GM23248 (cell line): ENCODE results near the gene TEX19. TPM values are rescaled to one million over a fixed set of nuclear protein-coding genes. Genes with fewer than 3 reads are reported as not detected.

Experiments
- DNase-seq: peaks from one replicate; pipeline ENCODE4 v3.0.0-alpha.2; 2015
- H2AFZ ChIP-seq: fragments of 200-600 bp; sonication (generic); 2 replicates; pipeline ENCODE4 v1.6.1; 2016; ENCODE audit warnings: antibody characterized with exemption
- H3F3A ChIP-seq: fragments of 200-600 bp; sonication (generic); 2 replicates; pipeline ENCODE4 v1.6.1; 2016; ENCODE audit warnings: mild to moderate bottlenecking, antibody characterized with exemption, mixed run types; ENCODE audit not compliant: insufficient read depth
- H3K27ac ChIP-seq: fragments of 200-600 bp; sonication (generic); 2 replicates; pipeline ENCODE4 v1.5.1; 2016; ENCODE audit warnings: mild to moderate bottlenecking
- H3K27me3 ChIP-seq: fragments of 200-600 bp; sonication (generic); replicated peaks from 2 replicates; pipeline ENCODE4 v1.6.1; 2016; ENCODE audit warnings: mild to moderate bottlenecking; ENCODE audit not compliant: insufficient read depth
- H3K36me3 ChIP-seq: fragments of 200-600 bp; sonication (generic); 2 replicates; pipeline ENCODE4 v1.6.1; 2016; ENCODE audit warnings: low read depth, mild to moderate bottlenecking
- H3K4me1 ChIP-seq: fragments of 200-600 bp; sonication (generic); 2 replicates; pipeline ENCODE4 v1.6.1; 2016; ENCODE audit warnings: mild to moderate bottlenecking; ENCODE audit not compliant: insufficient read depth
- H3K4me2 ChIP-seq: fragments of 200-600 bp; sonication (generic); one replicate; pipeline ENCODE4 v1.6.1; 2016; ENCODE audit warnings: mild to moderate bottlenecking; ENCODE audit not compliant: unreplicated experiment
- H3K4me3 ChIP-seq: fragments of 200-600 bp; sonication (generic); 2 replicates; pipeline ENCODE4 v1.5.1; 2016; ENCODE audit warnings: mild to moderate bottlenecking
- H3K79me2 ChIP-seq: fragments of 200-600 bp; sonication (generic); 2 replicates; pipeline ENCODE4 v1.6.1; 2016; ENCODE audit warnings: mild to moderate bottlenecking; ENCODE audit not compliant: insufficient read depth
- H3K9ac ChIP-seq: fragments of 200-600 bp; sonication (generic); 2 replicates; pipeline ENCODE4 v1.6.1; 2016; ENCODE audit warnings: mild to moderate bottlenecking
- H3K9me2 ChIP-seq: fragments of 200-600 bp; sonication (generic); 2 replicates; pipeline ENCODE4 v1.6.1; 2016; ENCODE audit warnings: mixed run types, mild to moderate bottlenecking, moderate library complexity; ENCODE audit not compliant: insufficient read depth
- H3K9me3 ChIP-seq: fragments of 200-600 bp; sonication (generic); one replicate; pipeline ENCODE4 v1.6.1; 2017; ENCODE audit warnings: low read depth
- H4K20me1 ChIP-seq: fragments of 200-600 bp; sonication (generic); 2 replicates; pipeline ENCODE4 v1.6.0; 2016; ENCODE audit not compliant: insufficient read depth
- EZH2 ChIP-seq: fragments of 200-600 bp; sonication (generic); IDR thresholded peaks from 2 replicates; pipeline ENCODE4 v1.6.1; 2018; ENCODE audit warnings: antibody characterized with exemption, mild to moderate bottlenecking; ENCODE audit not compliant: insufficient read depth, poor library complexity, severe bottlenecking
- EZH2phosphoT487 ChIP-seq: fragments of 200-600 bp; sonication (generic); IDR thresholded peaks from 2 replicates; pipeline ENCODE4 v1.6.1; 2018; ENCODE audit warnings: antibody characterized with exemption, moderate library complexity, mild to moderate bottlenecking, low read depth; ENCODE audit not compliant: insufficient read depth
- WGBS, 2 experiments: methylation state at CpG; one replicate each; pipeline ENCODE4 v1.1.6; 2015 to 2017; ENCODE audit warnings: low lambda C conversion rate in 2 of 2, low coverage in 1 of 2; ENCODE audit errors: missing lambda C conversion rate in 2 of 2; 5-methylcytosine and 5-hydroxymethylcytosine counted together
- in situ Hi-C: fragments of 300-500 bp; cut with MboI; formaldehyde crosslinking; loops from 2 replicates; pipeline ENCODE4 v1.15.0; 2020
- polyA plus RNA-seq: library from polyadenylated mRNA; unstranded; fragments of >200 nt; fragmentation: Nextera tagmentation; extraction: Ambion mirVana; gene quantifications from 2 replicates; pipeline ENCODE4 v1.2.1, GENCODE V29; 2016
- total RNA-seq: library from RNA; depleted of rRNA; stranded (reverse); fragments of >200 nt; shearing (Covaris generic); gene quantifications from 2 replicates; pipeline ENCODE4 v1.2.3, GENCODE V29; 2014

TEX19 gene
- total and polyA plus RNA-seq, 2 experiments from 2014 or later = not detected

- Histone ChIP-seq H3K79me2 (no peaks in the 10 kb centered on the region), H2AFZ (no peak overlapping the region), H3F3A (no peaks in the 10 kb centered on the region), H3K36me3 (no peaks in the 10 kb centered on the region), H3K9me2 (no peaks in the 10 kb centered on the region), H3K27me3 (peaks cover 6% of the 10 kb centered on the region; the same call in 1 of the 2 replicates), H4K20me1 (no peaks in the 10 kb centered on the region), H3K9ac (no peak overlapping the region), H3K9me3 (no peaks in the 10 kb centered on the region), H3K4me1 (no peaks in the 10 kb centered on the region), H3K27ac (no peak overlapping the region), H3K4me2 (no peak overlapping the region), H3K4me3 (no peak overlapping the region)
- no peak for DNase-seq
- TF ChIP-seq EZH2phosphoT487 (no peak), EZH2 (no peak)
- in situ Hi-C loops = no loop called here
- 82 to 87% methylated on average over 7 to 13 of the region's 13 CpGs for WGBS, 2 experiments
These were observed 31.9 kb downstream of the TEX19 start for GRCh38 chr17:82390860-82391435.

- Histone ChIP-seq H2AFZ (no peak overlapping the region), H3K4me3 (no peak overlapping the region), H3F3A (no peaks in the 10 kb centered on the region), H3K79me2 (no peaks in the 10 kb centered on the region), H3K9me2 (no peaks in the 10 kb centered on the region), H3K27ac (no peak overlapping the region), H3K4me2 (no peak overlapping the region), H4K20me1 (no peaks in the 10 kb centered on the region), H3K36me3 (no peaks in the 10 kb centered on the region), H3K9ac (no peak overlapping the region), H3K4me1 (0 out of 2 replicates have a peak, but pooled peaks cover 4% of the 10 kb centered on the region), H3K9me3 (no peaks in the 10 kb centered on the region), H3K27me3 (peaks cover 4% of the 10 kb centered on the region; the same call in 1 of the 2 replicates)
- in situ Hi-C loops = no loop called here
- DNase-seq = no peak
- TF ChIP-seq EZH2phosphoT487 (no peak), EZH2 (no peak)
- 95 to 96% methylated on average over 18 to 23 of the region's 23 CpGs for WGBS, 2 experiments
These were observed 32.5 kb downstream of the TEX19 start for GRCh38 chr17:82391496-82392066.

GRCh38 chr17:82392209-82392920 is 33.3 kb downstream of the TEX19 start:
- H3K36me3 ChIP-seq = no peaks in the 10 kb centered on the region
- no peaks in the 10 kb centered on the region for H3K9me3 ChIP-seq
- TF ChIP-seq EZH2phosphoT487 (no peak), EZH2 (no peak)
- DNase-seq = no peak
- no peaks in the 10 kb centered on the region for H3K9me2 ChIP-seq
- H3K4me2 ChIP-seq = no peak overlapping the region
- no peak overlapping the region for H3K9ac ChIP-seq
- H3F3A ChIP-seq = peaks cover 4% of the 10 kb centered on the region
- no peaks in the 10 kb centered on the region for H4K20me1 ChIP-seq
- no peak overlapping the region for H2AFZ ChIP-seq
- no peak overlapping the region for H3K4me3 ChIP-seq
- no peak overlapping the region for H3K27ac ChIP-seq
- peaks cover 9% of the 10 kb centered on the region for H3K4me1 ChIP-seq
- H3K79me2 ChIP-seq = no peaks in the 10 kb centered on the region
- H3K27me3 ChIP-seq = peaks cover 4% of the 10 kb centered on the region; the same call in 1 of the 2 replicates
- in situ Hi-C loops = no loop called here
- WGBS, 2 experiments = 93% methylated on average over 28 of the region's 28 CpGs

- no peaks in the 10 kb centered on the region for H3K36me3 ChIP-seq
- peaks cover 4% of the 10 kb centered on the region for H3F3A ChIP-seq
- in situ Hi-C loops = no loop called here
- H3K4me1 ChIP-seq = peaks cover 9% of the 10 kb centered on the region
- H3K79me2 ChIP-seq = no peaks in the 10 kb centered on the region
- H3K4me2 ChIP-seq = no peak overlapping the region
- no peak overlapping the region for H2AFZ ChIP-seq
- no peaks in the 10 kb centered on the region for H4K20me1 ChIP-seq
- no peaks in the 10 kb centered on the region for H3K9me3 ChIP-seq
- TF ChIP-seq EZH2 = no peak
- no peak for TF ChIP-seq EZH2phosphoT487
- no peaks in the 10 kb centered on the region for H3K9me2 ChIP-seq
- WGBS, 2 experiments = 91 to 96% methylated on average over 15 of the region's 15 CpGs
- no peak for DNase-seq
- H3K27me3 ChIP-seq = no peaks in the 10 kb centered on the region
- H3K27ac ChIP-seq = no peak overlapping the region
- no peak overlapping the region for H3K9ac ChIP-seq
- no peak overlapping the region for H3K4me3 ChIP-seq
These were observed 33.9 kb downstream of the TEX19 start for GRCh38 chr17:82392941-82393340.
